HG03469 (cell line): ENCODE measurements around the gene ANKRD29.
"Not testable (repeated sequence)": the region's sequence is repeated elsewhere in the genome, so short reads cannot be mapped to it uniquely, and the experiment has no call there.

Experiments
- ATAC-seq: cut with Tn5 transposase; IDR thresholded peaks from one replicate; pipeline ENCODE4 v1.9.1; 2021; ENCODE audit warnings: mild to moderate bottlenecking, moderate library complexity, moderate number of reproducible peaks; ENCODE audit not compliant: unreplicated experiment

ANKRD29 gene

GRCh38 chr18:23584019-23584983 lies 78.4 kb downstream of the ANKRD29 start:
- ATAC-seq: no peak

DNA sequence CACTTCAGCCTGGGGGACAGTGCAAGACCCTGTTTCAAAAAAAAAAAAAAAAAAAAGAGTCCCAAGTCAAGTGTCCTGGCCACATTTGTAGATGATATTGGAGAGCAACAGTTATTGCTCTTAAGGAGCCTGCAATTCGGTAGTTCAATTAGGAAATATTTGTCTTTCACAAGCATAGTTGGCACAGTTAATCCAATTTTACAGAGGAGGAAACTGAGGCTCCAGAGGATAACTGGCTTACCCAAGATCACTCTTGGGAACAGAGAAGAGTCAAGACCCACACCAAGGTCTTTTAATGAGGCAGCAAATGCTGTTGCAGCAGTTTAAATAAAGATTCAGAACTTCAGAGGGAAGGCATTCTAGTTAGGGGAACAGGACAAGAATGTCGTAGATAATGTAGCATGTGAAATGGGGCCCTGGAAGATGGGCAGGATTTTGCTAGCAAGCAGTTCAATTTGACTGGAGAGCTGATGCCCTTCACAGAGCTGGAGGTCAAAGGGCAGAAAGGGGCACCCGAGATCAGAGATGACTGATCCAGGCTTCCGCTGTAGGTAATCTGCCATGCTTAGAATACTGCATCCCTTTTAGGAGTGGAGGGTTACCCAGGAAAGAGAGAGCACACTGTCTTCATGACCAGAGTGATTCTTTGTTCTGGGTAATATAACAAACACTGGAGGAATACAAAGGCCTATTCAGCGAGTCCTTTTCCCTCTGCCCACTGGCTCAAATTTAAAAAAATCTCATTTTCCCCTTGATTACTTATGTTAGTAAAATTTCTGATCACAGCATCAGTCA lies 79.4 kb downstream of the ANKRD29 start:
- no peak for ATAC-seq

DNA sequence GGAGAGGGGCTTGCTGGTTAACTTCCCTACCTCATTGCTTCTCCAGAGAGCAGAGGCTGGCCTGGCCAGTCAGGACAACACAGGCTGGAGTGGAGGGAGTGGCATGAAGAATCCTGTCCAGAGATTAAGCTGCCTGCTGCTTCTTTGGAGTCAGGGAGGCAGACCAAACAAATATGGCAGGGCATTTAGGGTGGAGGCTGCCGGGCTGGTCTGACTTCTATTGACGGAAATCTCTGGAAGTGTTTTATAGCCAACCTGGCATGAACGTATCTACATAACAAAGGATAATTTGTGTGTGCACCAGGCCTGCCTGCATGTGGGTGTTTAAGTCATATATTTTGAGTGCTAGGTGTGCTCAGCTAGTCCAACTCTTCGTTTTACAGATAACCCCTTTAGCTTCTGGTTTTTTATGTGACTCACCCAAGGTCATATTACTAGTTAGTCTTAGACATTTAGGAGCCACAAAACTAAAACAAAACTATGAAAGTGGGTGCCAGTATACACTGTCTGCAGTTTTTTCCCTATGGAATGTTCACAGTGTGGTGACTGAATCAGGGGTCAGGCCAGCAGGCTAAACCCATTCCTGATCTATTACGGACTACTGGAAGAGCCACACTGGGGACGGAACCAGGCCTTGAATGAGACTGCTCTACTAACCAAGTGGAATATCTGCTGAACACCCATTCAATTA lies 81.9 kb downstream of the ANKRD29 start:
- no peak for ATAC-seq

DNA sequence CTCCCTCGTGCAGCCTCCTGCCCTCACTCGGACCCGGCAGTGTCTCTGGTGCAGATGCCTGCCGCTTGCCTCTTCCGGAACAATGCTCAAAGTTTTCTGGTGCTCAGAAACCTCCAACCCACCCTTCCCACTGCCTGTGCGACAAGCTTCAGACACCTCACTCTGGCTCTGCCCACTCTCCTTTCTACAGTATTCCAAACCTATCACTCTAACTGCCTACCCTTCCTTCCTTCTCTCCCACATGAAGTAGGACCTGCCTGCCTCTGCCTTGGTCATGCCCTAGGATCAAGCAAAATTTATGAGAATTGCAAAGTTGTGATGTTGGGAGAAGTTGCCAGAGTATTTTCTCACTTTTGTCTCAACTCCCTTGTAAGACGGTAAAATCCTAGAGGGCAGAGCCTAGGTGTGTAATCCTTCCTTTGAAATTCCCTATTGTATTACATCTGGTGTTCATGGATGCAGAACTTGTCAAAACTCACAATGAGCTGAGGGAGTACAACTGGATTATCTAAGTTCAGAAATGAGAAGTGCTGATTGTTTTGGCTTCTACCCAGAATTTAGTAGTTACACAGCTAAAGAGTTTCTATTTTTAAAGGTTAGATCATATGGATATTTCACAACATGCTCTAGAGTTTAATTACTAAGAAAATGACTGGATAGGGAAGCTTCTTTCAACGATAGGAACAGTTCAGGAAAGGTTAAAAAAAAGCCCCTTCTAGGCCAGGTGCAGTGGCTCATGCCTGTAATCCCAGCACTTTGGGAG lies 83.6 kb downstream of the ANKRD29 start:
- ATAC-seq: no peak

- no peak for ATAC-seq
Measured at GRCh38 chr18:23578067-23578701, 84.5 kb downstream of the ANKRD29 start.

DNA sequence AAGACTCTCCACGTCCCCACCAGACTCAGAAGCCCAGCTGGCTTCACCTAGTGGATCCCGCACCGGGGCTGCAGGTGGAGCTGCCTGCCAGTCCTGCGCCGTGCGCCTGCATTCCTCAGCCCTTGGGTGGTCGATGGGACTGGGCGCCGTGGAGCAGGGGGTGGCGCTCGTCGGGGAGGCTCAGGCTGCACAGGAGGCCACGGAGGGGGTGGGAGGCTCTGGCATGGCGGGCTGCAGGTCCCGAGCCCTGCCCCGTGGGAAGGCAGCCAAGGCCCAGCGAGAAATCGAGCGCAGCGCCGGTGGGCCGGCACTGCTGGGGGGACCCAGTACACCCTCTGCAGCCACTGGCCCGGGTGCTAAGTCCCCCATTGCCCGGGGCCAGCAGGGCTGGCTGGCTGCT lies 85.2 kb downstream of the ANKRD29 start:
- ATAC-seq: not testable (repeated sequence)

DNA sequence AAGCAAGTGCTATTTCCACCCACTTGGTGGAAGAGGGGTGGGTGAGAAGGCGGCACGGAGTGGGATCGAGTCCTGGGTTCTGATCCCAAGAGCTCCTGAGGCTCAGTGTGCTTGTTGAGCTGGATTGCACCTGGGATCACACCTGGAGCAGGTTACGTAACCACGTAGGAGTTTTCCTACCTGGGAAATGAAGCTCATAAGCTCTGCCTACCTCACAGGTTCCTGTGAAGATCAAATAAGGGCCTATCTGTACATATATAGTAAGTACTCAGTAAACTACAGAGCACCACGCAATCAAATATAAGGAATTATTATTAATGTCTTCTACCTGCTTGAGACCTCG lies 87.4 kb downstream of the ANKRD29 start:
- ATAC-seq: no peak

DNA sequence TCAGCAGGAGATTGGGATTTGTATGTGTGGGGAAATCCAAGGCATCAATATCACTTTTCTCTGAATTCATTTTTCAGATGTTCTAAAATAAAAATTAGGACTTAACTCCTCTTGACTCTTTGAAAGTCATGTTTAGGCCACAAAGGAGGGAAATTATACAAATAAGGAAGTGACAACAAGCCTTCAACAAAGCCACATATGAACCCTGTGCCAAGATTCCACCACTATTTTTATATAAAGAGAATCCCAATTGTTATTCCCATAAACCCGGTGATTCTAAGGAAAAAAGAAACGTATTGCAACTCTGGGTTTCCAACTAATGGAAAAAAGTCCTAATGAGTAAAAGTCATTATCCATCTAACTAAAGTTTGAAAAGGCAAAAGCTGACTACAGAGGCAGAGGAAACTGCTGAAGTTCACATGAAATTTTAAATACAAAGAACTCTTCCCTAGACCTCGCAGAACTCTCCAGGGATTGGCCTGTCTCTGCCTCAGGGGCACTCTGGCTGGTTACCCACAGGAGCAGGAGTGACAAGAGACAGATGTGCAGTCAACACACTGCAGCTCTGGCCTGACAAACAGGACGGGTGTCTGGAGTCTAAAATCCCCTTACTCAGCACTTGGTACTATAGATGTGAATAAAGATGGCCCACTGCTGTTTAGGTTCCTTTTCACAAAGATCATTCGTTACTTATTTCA lies 88.0 kb downstream of the ANKRD29 start:
- no peak for ATAC-seq

DNA sequence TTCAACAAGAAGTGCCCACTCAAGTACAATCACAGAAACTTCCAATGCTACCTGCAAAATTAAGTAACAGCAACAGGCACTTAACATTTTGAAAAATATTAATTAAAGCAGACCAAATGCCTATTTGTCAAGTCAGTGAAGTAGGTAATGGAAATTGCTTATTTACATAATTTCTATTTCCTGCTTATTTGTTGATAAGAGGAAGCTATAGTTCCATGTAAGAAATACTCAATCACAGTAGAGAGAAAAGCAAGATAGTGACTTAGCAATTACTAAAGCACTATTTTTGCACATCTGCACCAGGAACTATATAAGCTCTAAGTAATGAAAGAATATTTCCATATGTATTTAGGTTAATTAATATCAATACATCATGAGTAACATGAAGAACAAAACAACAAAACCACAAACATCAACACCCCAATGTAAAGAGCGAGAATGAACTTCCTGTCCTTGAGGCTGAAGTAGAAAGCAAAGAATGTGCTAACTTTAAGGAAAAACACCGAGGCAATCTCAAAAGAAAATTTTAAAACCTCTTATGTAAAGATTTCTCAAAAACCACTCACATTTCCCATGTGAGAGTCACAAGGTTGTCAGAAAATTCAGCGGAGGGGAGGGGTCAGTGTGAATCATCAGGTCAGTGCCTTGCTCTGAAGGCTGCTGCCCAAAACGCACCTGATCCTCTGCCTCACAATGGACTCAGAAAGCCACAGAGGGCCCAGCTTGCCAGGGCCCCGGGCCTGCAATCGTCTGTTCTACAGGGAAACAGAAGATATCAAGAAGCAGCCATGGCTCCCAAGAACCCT lies 88.9 kb downstream of the ANKRD29 start:
- no peak for ATAC-seq

- ATAC-seq: no peak
Measured at GRCh38 chr18:23573020-23573419, 89.7 kb downstream of the ANKRD29 start.

DNA sequence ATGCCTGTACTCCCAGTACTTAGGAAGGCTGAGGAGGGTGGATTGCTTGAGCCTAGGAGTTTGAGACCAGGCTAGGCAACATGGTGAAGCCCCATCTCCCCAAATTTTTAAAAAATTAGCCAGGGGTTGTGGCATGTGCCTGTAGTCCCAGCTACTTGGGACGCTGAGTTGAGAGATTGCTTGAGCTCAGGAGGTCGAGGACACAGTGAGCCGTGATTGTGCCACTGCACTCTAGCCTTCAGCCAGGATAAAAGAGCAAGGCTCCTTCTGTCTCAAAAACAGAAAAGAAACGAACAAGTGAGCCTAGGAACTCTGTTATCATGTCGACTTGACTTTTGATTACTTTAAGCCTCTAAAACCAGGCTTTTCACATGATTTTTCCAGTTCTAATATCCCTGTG lies 90.1 kb downstream of the ANKRD29 start:
- no peak for ATAC-seq

- no peak for ATAC-seq
Measured at GRCh38 chr18:23572012-23572411, 90.7 kb downstream of the ANKRD29 start.

DNA sequence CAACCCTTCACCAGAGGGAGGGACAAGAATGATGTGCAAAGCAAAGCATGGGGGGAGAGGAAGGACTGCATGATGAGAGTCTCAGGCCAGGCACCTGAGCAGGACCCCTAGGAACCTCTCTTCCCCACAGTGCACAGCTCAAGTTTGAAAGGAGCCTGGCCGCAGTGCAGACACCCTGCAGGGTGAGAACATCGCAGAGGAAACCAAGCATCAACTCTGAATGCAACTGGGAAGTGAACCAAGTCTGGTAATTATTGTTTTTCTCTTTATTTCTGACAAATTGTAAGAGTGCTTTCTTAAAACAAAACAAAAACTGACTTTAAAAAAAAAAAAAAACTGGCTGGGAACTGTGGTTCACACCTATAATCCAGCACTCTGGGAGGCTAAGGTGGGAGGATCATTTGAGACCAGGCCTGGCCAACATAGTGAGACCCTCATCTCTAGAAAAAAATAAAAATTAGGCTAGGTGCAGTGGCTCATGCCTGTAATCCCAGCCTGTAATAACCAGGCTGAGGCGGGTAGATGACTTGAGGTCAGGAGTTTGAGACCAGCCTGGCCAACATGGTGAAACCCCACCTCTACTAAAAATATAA lies 91.7 kb downstream of the ANKRD29 start:
- ATAC-seq: no peak

- no peak for ATAC-seq
Measured at GRCh38 chr18:23569299-23570063, 93.2 kb downstream of the ANKRD29 start.

GRCh38 chr18:23568281-23569138 lies 94.2 kb downstream of the ANKRD29 start:
- no peak for ATAC-seq

DNA sequence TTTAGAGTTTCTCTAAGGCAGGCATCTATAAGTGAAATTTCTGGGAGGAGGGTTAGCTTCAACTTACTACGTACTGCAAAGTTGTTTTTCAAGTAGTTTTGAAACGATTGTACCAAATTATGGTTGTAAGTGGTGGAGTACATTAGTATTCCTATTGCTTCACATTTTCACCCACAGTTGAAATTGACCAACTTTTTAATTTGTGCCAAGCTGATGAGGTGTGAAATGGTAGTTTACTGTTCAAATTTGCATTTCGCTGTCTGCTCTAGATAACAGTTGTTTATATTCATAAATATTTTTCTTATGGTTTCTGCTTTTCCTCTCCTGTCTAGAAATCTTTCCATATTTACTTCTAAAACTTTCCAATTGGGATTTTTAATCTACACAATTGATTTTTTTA lies 95.0 kb downstream of the ANKRD29 start:
- no peak for ATAC-seq
